ENCODE data around the gene ZNHIT6. TPM values are rescaled to one million over a fixed set of nuclear protein-coding genes. Genes with fewer than 3 reads are reported as not detected.

The ZNHIT6 gene
- total RNA-seq, 4 donors from 2014 or later: 13.6 to 31.2 (median 23.2) TPM

GRCh38 chr1:85604298-85604997, 103.8 kb downstream of the ZNHIT6 start:
- TF ChIP-seq POLR2A (IDR thresholded peaks at IDR 0.05): no peak
- TF ChIP-seq CTCF (IDR thresholded peaks at IDR 0.05): no peak
- no peaks in the 10 kb centered on the region for H3K9me3 ChIP-seq

GRCh38 chr1:85603086-85603880, 105.0 kb downstream of the ZNHIT6 start:
- intact Hi-C loops (cut with DNase I; ENCODE audit: low total_unique reads): loop anchor here (10.0 kb wide), 1 partner anchor 62 kb away; no protein-coding TSS in a partner anchor
- H3K27ac ChIP-seq: no peak overlapping the region
- no peak overlapping the region for H3K4me3 ChIP-seq
- no peaks in the 10 kb centered on the region for H3K9me3 ChIP-seq
- DNase-seq: no peak
- H3K4me1 ChIP-seq: no peaks in the 10 kb centered on the region
- no peaks in the 10 kb centered on the region for H3K36me3 ChIP-seq
- no peaks in the 10 kb centered on the region for H3K27me3 ChIP-seq
- TF ChIP-seq CTCF (IDR thresholded peaks at IDR 0.05) (no peak), POLR2A (IDR thresholded peaks at IDR 0.05) (no peak)

More at GRCh38 chr1:85604298-85604997, 103.8 kb downstream of the ZNHIT6 start:
- H3K27me3 ChIP-seq: no peaks in the 10 kb centered on the region
- H3K27ac ChIP-seq: no peak overlapping the region
- no peaks in the 10 kb centered on the region for H3K4me1 ChIP-seq
- intact Hi-C loops (cut with DNase I; ENCODE audit: low total_unique reads): loop anchor here (10.0 kb wide), 1 partner anchor 60 kb away; no protein-coding TSS in a partner anchor
- DNase-seq: no peak
- no peak overlapping the region for H3K4me3 ChIP-seq
- no peaks in the 10 kb centered on the region for H3K36me3 ChIP-seq

GRCh38 chr1:85602571-85602970, 105.7 kb downstream of the ZNHIT6 start:
- H3K27me3 ChIP-seq: no peaks in the 10 kb centered on the region
- TF ChIP-seq POLR2A (IDR thresholded peaks at IDR 0.05) (no peak), CTCF (IDR thresholded peaks at IDR 0.05) (no peak)
- DNase-seq: no peak
- H3K27ac ChIP-seq: no peak overlapping the region
- intact Hi-C loops (cut with DNase I; ENCODE audit: low total_unique reads): loop anchor here (10.0 kb wide), 1 partner anchor 62 kb away; no protein-coding TSS in a partner anchor
- H3K4me1 ChIP-seq: no peaks in the 10 kb centered on the region
- no peaks in the 10 kb centered on the region for H3K9me3 ChIP-seq
- H3K36me3 ChIP-seq: no peaks in the 10 kb centered on the region
- no peak overlapping the region for H3K4me3 ChIP-seq

GRCh38 chr1:85601901-85602300, 106.3 kb downstream of the ZNHIT6 start:
- TF ChIP-seq POLR2A (IDR thresholded peaks at IDR 0.05): no peak
- no peak for TF ChIP-seq CTCF (IDR thresholded peaks at IDR 0.05)
- H3K9me3 ChIP-seq: no peaks in the 10 kb centered on the region
- intact Hi-C loops (cut with DNase I; ENCODE audit: low total_unique reads): loop anchor here (10.0 kb wide), 1 partner anchor 63 kb away; no protein-coding TSS in a partner anchor
- no peak overlapping the region for H3K4me3 ChIP-seq
- no peaks in the 10 kb centered on the region for H3K4me1 ChIP-seq
- H3K27me3 ChIP-seq: no peaks in the 10 kb centered on the region
- H3K27ac ChIP-seq: no peak overlapping the region
- no peak for DNase-seq
- H3K36me3 ChIP-seq: no peaks in the 10 kb centered on the region

- Histone ChIP-seq H3K4me3 (no peak overlapping the region), H3K36me3 (no peaks in the 10 kb centered on the region), H3K9me3 (no peaks in the 10 kb centered on the region), H3K4me1 (no peaks in the 10 kb centered on the region), H3K27me3 (no peaks in the 10 kb centered on the region), H3K27ac (no peak overlapping the region)
- DNase-seq: no peak
- intact Hi-C loops (cut with DNase I; ENCODE audit: low total_unique reads): loop anchor here (10.0 kb wide), 1 partner anchor 65 kb away; no protein-coding TSS in a partner anchor
- TF ChIP-seq POLR2A (IDR thresholded peaks at IDR 0.05) (no peak), CTCF (IDR thresholded peaks at IDR 0.05) (no peak)
Measured at GRCh38 chr1:85599681-85600080, 108.6 kb downstream of the ZNHIT6 start.

All from uterus (tissue), 4 donors.